SK-N-SH treated with all-trans-retinoic acid at 6 μM for 48 hours (cell line): ENCODE measurements around the gene CPNE7.

ENCODE experiments used
- ATAC-seq: fragments of 200-7000 bp; cut with Tn5 transposase; 3 replicates; pipeline ENCODE4 v1.9.1; 2020; ENCODE audit warnings: mild to moderate bottlenecking, moderate library complexity
- ARNTL ChIP-seq: fragments of 450-650 bp; formaldehyde crosslinking; IDR thresholded peaks from 2 replicates; pipeline ENCODE4 v1.5.0; 2020; ENCODE audit warnings: low read depth, mild to moderate bottlenecking, moderate library complexity, borderline replicate concordance
- BACH2 ChIP-seq: fragments of 250-450 bp; sonication (Bioruptor Pico); IDR thresholded peaks from 2 replicates; pipeline ENCODE4 v1.9.0; 2021; ENCODE audit warnings: mild to moderate bottlenecking, borderline replicate concordance
- CSDC2 ChIP-seq: fragments of 250-450 bp; sonication (Bioruptor Pico); IDR thresholded peaks from 2 replicates; pipeline ENCODE4 v1.5.0; 2020; ENCODE audit warnings: mild to moderate bottlenecking, moderate library complexity
- GLIS3 ChIP-seq: fragments of 250-450 bp; sonication (Bioruptor Pico); IDR thresholded peaks from 2 replicates; pipeline ENCODE4 v1.5.0; 2020; ENCODE audit warnings: mild to moderate bottlenecking, moderate library complexity
- ISL1 ChIP-seq: fragments of 250-450 bp; sonication (Bioruptor Pico); IDR thresholded peaks from 2 replicates; pipeline ENCODE4 v2.1.2; 2022; ENCODE audit warnings: mild to moderate bottlenecking, moderate library complexity
- OSR1 ChIP-seq: fragments of 250-450 bp; sonication (Bioruptor Pico); IDR thresholded peaks from 2 replicates; pipeline ENCODE4 v1.8.0; 2022; ENCODE audit warnings: moderate library complexity, mild to moderate bottlenecking, inconsistent platforms
- PPARA ChIP-seq: fragments of 250-450 bp; sonication (Bioruptor Pico); IDR thresholded peaks from 2 replicates; pipeline ENCODE4 v1.5.0; 2020; ENCODE audit warnings: mild to moderate bottlenecking, borderline replicate concordance
- RARB ChIP-seq: fragments of 250-450 bp; sonication (Bioruptor Pico); IDR thresholded peaks from 2 replicates; pipeline ENCODE4 v1.8.0; 2021; ENCODE audit warnings: mild to moderate bottlenecking, moderate library complexity
- SNAI2 ChIP-seq: fragments of 250-450 bp; sonication (Bioruptor Pico); IDR thresholded peaks from 2 replicates; pipeline ENCODE4 v1.5.0; 2020; ENCODE audit warnings: mild to moderate bottlenecking, moderate library complexity
- TCF4 ChIP-seq: fragments of 250-450 bp; sonication (Bioruptor Pico); IDR thresholded peaks from 2 replicates; pipeline ENCODE4 v1.8.0; 2021; ENCODE audit warnings: mild to moderate bottlenecking, moderate library complexity, borderline replicate concordance
- TOX ChIP-seq: fragments of 250-450 bp; sonication (Bioruptor Pico); IDR thresholded peaks from 2 replicates; pipeline ENCODE4 v1.8.0; 2021; ENCODE audit warnings: mild to moderate bottlenecking, moderate library complexity, borderline replicate concordance
- ZC3H10 ChIP-seq: fragments of 250-450 bp; sonication (Bioruptor Pico); IDR thresholded peaks from 2 replicates; pipeline ENCODE4 v1.5.1; 2021; ENCODE audit warnings: mild to moderate bottlenecking, moderate library complexity
- ZFP3 ChIP-seq: fragments of 250-450 bp; sonication (Bioruptor Pico); IDR thresholded peaks from 2 replicates; pipeline ENCODE4 v1.5.0; 2020; ENCODE audit warnings: mild to moderate bottlenecking, moderate library complexity
- ZNF70 ChIP-seq: fragments of 450-650 bp; formaldehyde crosslinking; IDR thresholded peaks from 2 replicates; pipeline ENCODE4 v1.5.0; 2020; ENCODE audit warnings: mild to moderate bottlenecking, moderate library complexity
- ZNF8 ChIP-seq: fragments of 450-650 bp; formaldehyde crosslinking; IDR thresholded peaks from 2 replicates; pipeline ENCODE4 v1.5.0; 2020; ENCODE audit warnings: mild to moderate bottlenecking, moderate library complexity
- TF ChIP-seq, protein P1 (sequence below): fragments of 250-450 bp; sonication (Bioruptor Pico); IDR thresholded peaks from 2 replicates; pipeline ENCODE4 v1.5.1; 2021; ENCODE audit warnings: mild to moderate bottlenecking, moderate library complexity
- TF ChIP-seq, protein P2 (sequence below): fragments of 250-450 bp; sonication (Bioruptor Pico); IDR thresholded peaks from 2 replicates; pipeline ENCODE4 v1.8.0; 2020; ENCODE audit warnings: mild to moderate bottlenecking, moderate library complexity, borderline replicate concordance
- TF ChIP-seq, protein P3 (sequence below): fragments of 250-450 bp; sonication (Bioruptor Pico); IDR thresholded peaks from 2 replicates; pipeline ENCODE4 v1.8.0; 2021; ENCODE audit warnings: low read depth, mild to moderate bottlenecking, moderate library complexity, borderline replicate concordance
- TF ChIP-seq, protein P4 (sequence below): fragments of 250-450 bp; sonication (Bioruptor Pico); IDR thresholded peaks from 2 replicates; pipeline ENCODE4 v1.5.0; 2020; ENCODE audit warnings: mild to moderate bottlenecking, moderate library complexity

CPNE7 gene

DNA sequence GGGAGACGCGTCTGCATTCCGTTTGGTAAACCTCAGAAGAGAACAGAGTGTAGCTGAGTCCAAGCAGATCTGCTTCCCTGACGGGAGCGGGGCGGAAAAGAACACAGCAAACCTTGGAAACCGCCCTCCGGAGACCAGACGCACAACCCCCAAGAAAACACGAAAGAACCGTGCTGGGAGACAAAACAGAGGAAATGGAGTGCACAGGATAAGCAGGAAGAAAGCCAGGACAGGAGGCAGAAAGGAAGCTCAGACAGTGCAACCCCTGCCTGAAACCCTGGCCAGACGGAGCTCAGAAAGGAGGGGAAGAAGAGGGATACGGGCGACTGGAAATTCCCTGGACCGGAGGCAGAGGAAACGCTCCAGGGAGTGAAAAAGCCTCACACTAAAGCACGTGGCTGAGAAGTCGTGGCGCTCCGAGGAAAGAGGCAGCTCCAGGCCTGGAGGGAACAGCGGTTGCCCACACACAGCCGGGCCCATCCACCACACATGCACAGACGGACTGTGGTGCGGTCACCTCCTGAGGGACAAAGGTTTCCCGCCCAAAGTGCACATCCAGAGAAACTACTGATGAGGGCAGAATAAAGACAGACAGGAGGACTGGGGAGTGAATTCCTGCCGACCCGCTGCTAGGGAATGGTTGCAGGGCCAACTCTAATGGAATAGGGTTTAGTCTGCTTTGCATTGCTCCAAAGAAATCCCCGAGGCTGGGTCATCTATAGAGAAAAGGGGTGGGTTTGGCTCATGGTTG is 48.1 kb downstream of the CPNE7 start:
- TF ChIP-seq PPARA, result no peak
- no peak for TF ChIP-seq SNAI2 (CRISPR knock-in tag)
- TF ChIP-seq ARNTL (CRISPR knock-in tag), result no peak
- no peak for TF ChIP-seq TCF4
- no peak for TF ChIP-seq CSDC2
- no peak for TF ChIP-seq OSR1 (CRISPR knock-in tag)
- TF ChIP-seq TOX (CRISPR knock-in tag), result no peak
- TF ChIP-seq RARB (CRISPR knock-in tag), result no peak
- TF ChIP-seq BACH2 (CRISPR knock-in tag), result no peak
- TF ChIP-seq, protein P1, sequence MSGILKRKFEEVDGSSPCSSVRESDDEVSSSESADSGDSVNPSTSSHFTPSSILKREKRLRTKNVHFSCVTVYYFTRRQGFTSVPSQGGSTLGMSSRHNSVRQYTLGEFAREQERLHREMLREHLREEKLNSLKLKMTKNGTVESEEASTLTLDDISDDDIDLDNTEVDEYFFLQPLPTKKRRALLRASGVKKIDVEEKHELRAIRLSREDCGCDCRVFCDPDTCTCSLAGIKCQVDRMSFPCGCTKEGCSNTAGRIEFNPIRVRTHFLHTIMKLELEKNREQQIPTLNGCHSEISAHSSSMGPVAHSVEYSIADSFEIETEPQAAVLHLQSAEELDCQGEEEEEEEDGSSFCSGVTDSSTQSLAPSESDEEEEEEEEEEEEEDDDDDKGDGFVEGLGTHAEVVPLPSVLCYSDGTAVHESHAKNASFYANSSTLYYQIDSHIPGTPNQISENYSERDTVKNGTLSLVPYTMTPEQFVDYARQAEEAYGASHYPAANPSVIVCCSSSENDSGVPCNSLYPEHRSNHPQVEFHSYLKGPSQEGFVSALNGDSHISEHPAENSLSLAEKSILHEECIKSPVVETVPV, result no peak
- no peak for TF ChIP-seq ZFP3
- no peak for TF ChIP-seq ZC3H10 (CRISPR knock-in tag)
- TF ChIP-seq, protein P2, sequence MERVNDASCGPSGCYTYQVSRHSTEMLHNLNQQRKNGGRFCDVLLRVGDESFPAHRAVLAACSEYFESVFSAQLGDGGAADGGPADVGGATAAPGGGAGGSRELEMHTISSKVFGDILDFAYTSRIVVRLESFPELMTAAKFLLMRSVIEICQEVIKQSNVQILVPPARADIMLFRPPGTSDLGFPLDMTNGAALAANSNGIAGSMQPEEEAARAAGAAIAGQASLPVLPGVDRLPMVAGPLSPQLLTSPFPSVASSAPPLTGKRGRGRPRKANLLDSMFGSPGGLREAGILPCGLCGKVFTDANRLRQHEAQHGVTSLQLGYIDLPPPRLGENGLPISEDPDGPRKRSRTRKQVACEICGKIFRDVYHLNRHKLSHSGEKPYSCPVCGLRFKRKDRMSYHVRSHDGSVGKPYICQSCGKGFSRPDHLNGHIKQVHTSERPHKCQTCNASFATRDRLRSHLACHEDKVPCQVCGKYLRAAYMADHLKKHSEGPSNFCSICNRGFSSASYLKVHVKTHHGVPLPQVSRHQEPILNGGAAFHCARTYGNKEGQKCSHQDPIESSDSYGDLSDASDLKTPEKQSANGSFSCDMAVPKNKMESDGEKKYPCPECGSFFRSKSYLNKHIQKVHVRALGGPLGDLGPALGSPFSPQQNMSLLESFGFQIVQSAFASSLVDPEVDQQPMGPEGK (CRISPR knock-in tag), result no peak
- TF ChIP-seq, protein P3, sequence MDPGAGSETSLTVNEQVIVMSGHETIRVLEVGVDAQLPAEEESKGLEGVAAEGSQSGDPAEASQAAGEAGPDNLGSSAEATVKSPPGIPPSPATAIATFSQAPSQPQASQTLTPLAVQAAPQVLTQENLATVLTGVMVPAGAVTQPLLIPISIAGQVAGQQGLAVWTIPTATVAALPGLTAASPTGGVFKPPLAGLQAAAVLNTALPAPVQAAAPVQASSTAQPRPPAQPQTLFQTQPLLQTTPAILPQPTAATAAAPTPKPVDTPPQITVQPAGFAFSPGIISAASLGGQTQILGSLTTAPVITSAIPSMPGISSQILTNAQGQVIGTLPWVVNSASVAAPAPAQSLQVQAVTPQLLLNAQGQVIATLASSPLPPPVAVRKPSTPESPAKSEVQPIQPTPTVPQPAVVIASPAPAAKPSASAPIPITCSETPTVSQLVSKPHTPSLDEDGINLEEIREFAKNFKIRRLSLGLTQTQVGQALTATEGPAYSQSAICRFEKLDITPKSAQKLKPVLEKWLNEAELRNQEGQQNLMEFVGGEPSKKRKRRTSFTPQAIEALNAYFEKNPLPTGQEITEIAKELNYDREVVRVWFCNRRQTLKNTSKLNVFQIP (CRISPR knock-in tag), result no peak
- no peak for TF ChIP-seq ISL1 (CRISPR knock-in tag)
- no peak for TF ChIP-seq ZNF8 (CRISPR knock-in tag)
- TF ChIP-seq GLIS3 (CRISPR knock-in tag), result no peak
- ATAC-seq, result no peak; the same call in 2 of the 3 replicates

DNA sequence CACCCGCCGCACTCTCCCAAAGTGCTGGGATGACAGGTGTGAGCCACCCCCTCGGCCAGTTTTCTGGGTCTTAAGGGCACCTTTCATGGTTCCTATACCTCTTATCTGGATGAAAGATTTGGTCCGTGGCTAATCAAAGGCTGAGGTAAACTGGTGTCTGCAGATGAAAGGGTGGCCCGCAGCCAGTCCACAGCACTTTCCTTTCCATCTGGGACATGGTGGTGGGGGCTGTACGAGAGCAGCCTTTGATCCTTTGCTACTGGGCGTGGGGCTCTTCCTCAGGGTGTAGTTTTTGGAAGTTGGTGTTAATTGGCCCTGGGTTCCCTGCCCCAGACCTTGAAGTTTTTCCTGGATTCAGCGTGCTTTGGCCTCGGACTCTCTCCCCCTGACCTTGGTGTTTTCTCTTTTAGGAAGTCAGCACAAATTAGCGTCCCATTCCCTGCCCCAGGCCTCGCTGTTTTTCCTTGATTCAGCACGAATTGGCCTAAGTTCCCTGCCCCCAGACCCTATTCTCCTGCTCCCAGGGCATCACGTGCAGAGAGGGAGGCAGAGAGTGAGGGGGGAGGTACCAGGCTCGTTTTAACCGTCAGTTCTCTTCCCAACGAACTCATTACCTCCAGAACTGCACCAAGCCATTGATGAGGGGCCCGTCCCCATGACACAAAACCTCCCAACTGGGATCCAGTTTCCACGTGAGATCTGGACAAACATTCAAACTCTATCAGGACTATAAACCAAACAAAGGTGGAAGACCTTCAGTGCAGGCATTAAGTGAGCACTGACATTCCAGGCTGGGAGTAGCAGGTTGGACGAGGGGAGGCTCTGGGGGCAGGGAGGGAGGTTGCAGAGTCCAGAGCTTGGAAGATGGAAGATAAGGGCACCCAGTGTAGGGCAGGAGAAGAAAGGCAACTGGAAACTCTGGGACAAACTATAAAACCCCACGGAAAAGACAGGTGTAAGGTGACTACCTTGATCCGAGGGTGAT is 49.5 kb downstream of the CPNE7 start:
- no peak for TF ChIP-seq GLIS3 (CRISPR knock-in tag)
- TF ChIP-seq, protein P3 (CRISPR knock-in tag), result no peak
- TF ChIP-seq CSDC2, result no peak
- TF ChIP-seq ZNF70 (CRISPR knock-in tag), result no peak
- no peak for TF ChIP-seq ISL1 (CRISPR knock-in tag)
- TF ChIP-seq ARNTL (CRISPR knock-in tag), result no peak
- TF ChIP-seq RARB (CRISPR knock-in tag), result no peak
- TF ChIP-seq TCF4, result no peak
- TF ChIP-seq, protein P1, result no peak
- no peak for TF ChIP-seq TOX (CRISPR knock-in tag)
- no peak for TF ChIP-seq ZC3H10 (CRISPR knock-in tag)
- TF ChIP-seq, protein P4, sequence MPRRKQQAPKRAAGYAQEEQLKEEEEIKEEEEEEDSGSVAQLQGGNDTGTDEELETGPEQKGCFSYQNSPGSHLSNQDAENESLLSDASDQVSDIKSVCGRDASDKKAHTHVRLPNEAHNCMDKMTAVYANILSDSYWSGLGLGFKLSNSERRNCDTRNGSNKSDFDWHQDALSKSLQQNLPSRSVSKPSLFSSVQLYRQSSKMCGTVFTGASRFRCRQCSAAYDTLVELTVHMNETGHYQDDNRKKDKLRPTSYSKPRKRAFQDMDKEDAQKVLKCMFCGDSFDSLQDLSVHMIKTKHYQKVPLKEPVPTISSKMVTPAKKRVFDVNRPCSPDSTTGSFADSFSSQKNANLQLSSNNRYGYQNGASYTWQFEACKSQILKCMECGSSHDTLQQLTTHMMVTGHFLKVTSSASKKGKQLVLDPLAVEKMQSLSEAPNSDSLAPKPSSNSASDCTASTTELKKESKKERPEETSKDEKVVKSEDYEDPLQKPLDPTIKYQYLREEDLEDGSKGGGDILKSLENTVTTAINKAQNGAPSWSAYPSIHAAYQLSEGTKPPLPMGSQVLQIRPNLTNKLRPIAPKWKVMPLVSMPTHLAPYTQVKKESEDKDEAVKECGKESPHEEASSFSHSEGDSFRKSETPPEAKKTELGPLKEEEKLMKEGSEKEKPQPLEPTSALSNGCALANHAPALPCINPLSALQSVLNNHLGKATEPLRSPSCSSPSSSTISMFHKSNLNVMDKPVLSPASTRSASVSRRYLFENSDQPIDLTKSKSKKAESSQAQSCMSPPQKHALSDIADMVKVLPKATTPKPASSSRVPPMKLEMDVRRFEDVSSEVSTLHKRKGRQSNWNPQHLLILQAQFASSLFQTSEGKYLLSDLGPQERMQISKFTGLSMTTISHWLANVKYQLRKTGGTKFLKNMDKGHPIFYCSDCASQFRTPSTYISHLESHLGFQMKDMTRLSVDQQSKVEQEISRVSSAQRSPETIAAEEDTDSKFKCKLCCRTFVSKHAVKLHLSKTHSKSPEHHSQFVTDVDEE (CRISPR knock-in tag), result no peak
- no peak for ATAC-seq
